HCT116 (cell line): ENCODE results near the gene LCOR. TPM values are rescaled to one million over a fixed set of nuclear protein-coding genes. Genes with fewer than 3 reads are reported as not detected.

ENCODE experiments used
- ATAC-seq: fragments of 200-7000 bp; cut with Tn5 transposase; 2 replicates; pipeline ENCODE4 v1.9.1; 2020; ENCODE audit warnings: mild to moderate bottlenecking, moderate library complexity
- BruUV-seq: library from RNA; stranded (reverse); fragments of 400-500 nt; replicated peaks from 2 replicates; lab custom pipeline; 2021; lab: Mats Ljungman, UMichigan
- CTCF ChIA-PET: fragments of 300-600 bp; sonication (Branson Sonifier 250); formaldehyde crosslinking; loops from one replicate; lab custom pipeline; 2021; ENCODE audit warnings: antibody characterized with exemption; lab: Charles Lee
- POLR2A ChIA-PET: fragments of 300-600, 350-600 bp; sonication (Branson Sonifier 250); formaldehyde crosslinking; loops from one replicate; lab custom pipeline; 2021; ENCODE audit warnings: antibody characterized with exemption; lab: Charles Lee
- RAD21 ChIA-PET, 2 experiments: fragments of 300-600 bp; sonication (Branson Sonifier 250); formaldehyde crosslinking; loops; one replicate each; lab custom pipeline; 2023; ENCODE audit warnings: low total read pairs in 2 of 2; ENCODE audit not compliant: uncharacterized antibody in 2 of 2, unreplicated experiment in 2 of 2, low non-redundant PET in 1 of 2; lab: Charles Lee
- DNase-seq: peaks from one replicate; pipeline ENCODE4 v3.0.0-alpha.2; 2010; ENCODE audit warnings: low read depth, low spot score
- H2AFZ ChIP-seq: fragments of 200-600 bp; shearing (Covaris generic), sonication (generic); 2 replicates; pipeline ENCODE4 v1.6.1; 2017; ENCODE audit warnings: low read depth, mixed run types, mixed read lengths, antibody characterized with exemption, low read length; ENCODE audit not compliant: poor library complexity, severe bottlenecking
- H3K27ac ChIP-seq: 2 replicates; pipeline ENCODE4 v1.5.1; 2012; ENCODE audit warnings: low read depth, low read length
- H3K27me3 ChIP-seq: fragments of 200-600 bp; sonication (generic); 2 replicates; pipeline ENCODE4 v1.6.1; 2016; ENCODE audit warnings: mixed run types, low read length, mixed read lengths; ENCODE audit not compliant: insufficient read depth
- H3K36me3 ChIP-seq, 2 experiments: fragments of 200-500 bp in 1 of 2; fragments of 200-600 bp in 1 of 2; sonication (Bioruptor generic) in 1 of 2; sonication (generic) in 1 of 2; 2 replicates each; pipeline versions ENCODE4 v1.5.1 to v1.6.1; 2014 to 2016; ENCODE audit warnings: low read length in 2 of 2, inconsistent platforms in 1 of 2, mixed read lengths in 1 of 2, mixed run types in 1 of 2; ENCODE audit not compliant: insufficient read depth in 2 of 2, control insufficient read depth in 1 of 2
- H3K4me1 ChIP-seq, 2 experiments: fragments of 200-600 bp in 1 of 2; sonication (generic) in 1 of 2; 2 replicates each; pipeline versions ENCODE4 v1.5.1 to v1.6.1; 2012 to 2017; ENCODE audit warnings: low read length in 2 of 2, inconsistent platforms in 1 of 2, mild to moderate bottlenecking in 1 of 2, mixed read lengths in 1 of 2, mixed run types in 1 of 2, moderate library complexity in 1 of 2; ENCODE audit not compliant: insufficient read depth in 2 of 2, control insufficient read depth in 1 of 2
- H3K4me2 ChIP-seq: fragments of 200-600 bp; sonication (generic); 2 replicates; pipeline ENCODE4 v1.6.1; 2017; ENCODE audit warnings: mixed run types, low read length, mixed read lengths
- H3K4me3 ChIP-seq, 2 experiments: fragments of 200-600 bp in 1 of 2; sonication (generic) in 1 of 2; replicated peaks in 1 of 2; 2 replicates each; pipeline ENCODE4 v1.5.1; 2011 to 2016; ENCODE audit warnings: low read length in 2 of 2, control low read depth in 1 of 2, low read depth in 1 of 2, mild to moderate bottlenecking in 1 of 2, mixed read lengths in 1 of 2, mixed run types in 1 of 2
- H3K79me2 ChIP-seq: fragments of 200-600 bp; sonication (generic); 2 replicates; pipeline ENCODE4 v1.6.1; 2017; ENCODE audit warnings: mild to moderate bottlenecking, mixed run types, low read length, moderate library complexity, mixed read lengths; ENCODE audit not compliant: insufficient read depth
- H3K9ac ChIP-seq: fragments of 200-600 bp; sonication (generic); 2 replicates; pipeline ENCODE4 v1.6.1; 2016; ENCODE audit warnings: low read length, mixed read lengths
- H3K9me2 ChIP-seq: fragments of 200-600 bp; sonication (generic), shearing (Covaris generic); 2 replicates; pipeline ENCODE4 v1.6.1; 2017; ENCODE audit warnings: mixed run types, mild to moderate bottlenecking, moderate library complexity; ENCODE audit not compliant: insufficient read depth
- H3K9me3 ChIP-seq, 2 experiments: fragments of 200-500 bp in 1 of 2; fragments of 200-600 bp in 1 of 2; sonication (Bioruptor generic) in 1 of 2; sonication (generic) in 1 of 2; 2 replicates each; pipeline ENCODE4 v1.6.1; 2014 to 2017; ENCODE audit warnings: low read length in 2 of 2, mixed read lengths in 2 of 2, inconsistent platforms in 1 of 2, low read depth in 1 of 2, mild to moderate bottlenecking in 1 of 2, mixed run types in 1 of 2, moderate library complexity in 1 of 2; ENCODE audit not compliant: control insufficient read depth in 1 of 2, insufficient read depth in 1 of 2
- H4K20me1 ChIP-seq: fragments of 200-600 bp; sonication (generic), shearing (Covaris generic); 2 replicates; pipeline ENCODE4 v1.6.1; 2017; ENCODE audit warnings: mixed run types, mild to moderate bottlenecking, moderate library complexity; ENCODE audit not compliant: insufficient read depth
- CEBPB ChIP-seq: IDR thresholded peaks from 2 replicates; pipeline ENCODE4 v1.6.1; 2012; ENCODE audit warnings: low read depth
- EGR1 ChIP-seq: IDR thresholded peaks from 2 replicates; pipeline ENCODE4 v1.6.1; 2012; ENCODE audit warnings: low read depth
- ELF1 ChIP-seq: IDR thresholded peaks from 2 replicates; pipeline ENCODE4 v1.6.1; 2012; ENCODE audit warnings: low read depth, borderline replicate concordance
- EZH2 ChIP-seq: fragments of 200-600 bp; sonication (generic); IDR thresholded peaks from 2 replicates; pipeline ENCODE4 v1.6.1; 2017; ENCODE audit warnings: antibody characterized with exemption, mixed run types
- MAX ChIP-seq: IDR thresholded peaks from 2 replicates; pipeline ENCODE4 v1.6.1; 2012
- POLR2AphosphoS5 ChIP-seq: IDR thresholded peaks from 2 replicates; pipeline ENCODE4 v1.6.1; 2011; ENCODE audit warnings: mild to moderate bottlenecking, low read depth, low read length, moderate library complexity
- REST ChIP-seq: IDR thresholded peaks from 2 replicates; pipeline ENCODE4 v1.6.1; 2012; ENCODE audit warnings: low read depth
- SP1 ChIP-seq: IDR thresholded peaks from 2 replicates; pipeline ENCODE4 v1.6.1; 2012; ENCODE audit warnings: low read depth
- intact Hi-C: fragments of 100-400 bp; cut with micrococcal nuclease; formaldehyde crosslinking; loops from 2 replicates; pipeline ENCODE4 v1.10.0; 2022
- total RNA-seq: library from RNA; stranded (reverse); gene quantifications from one replicate; pipeline ENCODE4 v1.2.1, GENCODE V29; 2021; ENCODE audit not compliant: unreplicated experiment

The LCOR gene
- total RNA-seq, 1 experiment from 2014 or later = 59.9 TPM

GRCh38 chr10:96999337-96999736 lies 167.2 kb downstream of the LCOR start:
- Histone ChIP-seq H3K27me3 (no peaks in the 10 kb centered on the region), H3K9ac (no peak overlapping the region), H3K4me1 (no peaks in the 10 kb centered on the region), H3K4me3 (no peak overlapping the region), H2AFZ (no peak overlapping the region), H3K9me2 (no peaks in the 10 kb centered on the region), H3K9me3 (no peaks in the 10 kb centered on the region), H3K79me2 (no peaks in the 10 kb centered on the region), H3K27ac (no peak overlapping the region), H3K4me2 (no peak overlapping the region), H3K36me3 (no peaks in the 10 kb centered on the region), H4K20me1 (no peaks in the 10 kb centered on the region)
- no peak for ATAC-seq
- CTCF ChIA-PET = no interaction called here
- TF ChIP-seq POLR2AphosphoS5 (no peak), SP1 (no peak), MAX (no peak), ELF1 (no peak), EGR1 (no peak), CEBPB (no peak), REST (no peak), EZH2 (no peak)
- no peak for DNase-seq
- POLR2A ChIA-PET = no interaction called here
- BruUV-seq = no TSS peak
- RAD21 ChIA-PET = no interaction called here
- intact Hi-C loops = no loop called here
